ENCODE data around the gene APOA1.

APOA1 gene

GRCh38 chr11:116788534-116788933, 48.9 kb downstream of the APOA1 start:
- no peak for DNase-seq (ENCODE audit: low read depth)

DNA sequence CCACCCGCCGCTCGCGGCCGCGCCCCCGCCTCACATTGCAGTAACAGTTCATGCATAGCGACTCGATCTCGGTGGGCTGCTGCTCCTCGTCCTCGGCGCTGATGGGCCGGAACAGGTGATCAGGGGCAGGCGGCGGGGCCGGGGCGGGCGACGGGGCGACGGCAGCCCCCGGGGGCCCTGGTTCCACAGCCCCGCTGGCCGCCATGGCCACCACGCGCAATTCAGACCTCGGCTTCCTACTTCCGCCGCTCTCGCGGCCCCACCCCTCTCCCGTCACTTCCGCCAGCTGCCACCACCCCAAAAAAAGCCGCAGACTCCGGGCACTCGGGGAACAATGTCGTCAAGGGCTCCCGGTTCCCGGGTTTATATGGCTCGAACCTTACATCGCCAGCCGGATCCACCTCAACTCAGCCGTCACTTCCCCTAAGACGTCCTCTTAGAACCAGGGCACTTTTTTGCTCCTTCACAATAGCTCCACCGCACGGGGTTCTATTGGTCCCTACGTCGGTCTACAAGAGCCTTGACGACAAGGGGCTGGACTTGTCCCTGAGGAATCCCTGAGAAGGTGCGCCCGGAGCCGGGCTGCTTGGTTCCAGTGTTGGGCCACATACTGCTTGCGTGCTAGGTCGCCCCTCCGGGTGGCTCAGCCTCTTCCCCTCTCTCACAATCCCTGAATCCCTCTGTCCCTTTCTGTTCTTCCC, 49.5 kb downstream of the APOA1 start, which contains the start of gene ZPR1:
Gene ZPR1, minus strand, starts transcription at position 238 of the 701 bp plus-strand sequence. Its CDS starts 33 bp downstream, at position 205.
- peak; percentile 74 for DNase-seq (ENCODE audit: low read depth)

DNA sequence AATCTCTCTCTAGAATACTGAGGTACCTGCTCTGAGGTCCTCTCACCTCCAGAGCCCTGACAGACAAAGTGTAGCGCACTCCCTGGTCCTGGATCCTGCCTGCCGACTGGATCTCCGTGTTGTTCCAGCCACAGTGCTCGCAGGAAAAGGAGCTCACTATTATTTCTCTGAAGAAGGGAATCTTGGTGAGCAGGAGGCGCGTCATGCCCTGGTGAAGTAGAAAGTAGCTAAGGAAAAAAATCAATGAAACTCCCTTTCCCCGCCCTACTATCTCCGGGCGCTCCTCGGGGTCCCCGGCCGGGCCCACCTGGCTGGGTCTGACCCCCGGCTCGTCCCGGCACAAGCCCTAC, 50.0 kb downstream of the APOA1 start:
- DNase-seq (ENCODE audit: low read depth), result no peak

- DNase-seq (ENCODE audit: low read depth), result no peak
These were observed 50.5 kb downstream of the APOA1 start for GRCh38 chr11:116786966-116787365.

- no peak for DNase-seq (ENCODE audit: low read depth)
These were observed 51.1 kb downstream of the APOA1 start for GRCh38 chr11:116786326-116786725.

All from stimulated activated CD8-positive, alpha-beta memory T cell treated with anti-CD3 and anti-CD28 coated beads, Interleukin-7, amount 100 ng/mL, for 24 hours (primary cell).